KOPT-K1 (cell line): ENCODE measurements around the gene INTS11.
"Not testable (repeated sequence)": the region's sequence is repeated elsewhere in the genome, so short reads cannot be mapped to it uniquely, and the experiment has no call there.

ENCODE experiments used
- H3K27ac ChIP-seq: fragments of 200-600 bp; sonication (generic); 2 replicates; pipeline ENCODE4 v1.5.1; 2016; ENCODE audit warnings: antibody characterized with exemption, mild to moderate bottlenecking, low read depth, low read length; ENCODE audit not compliant: poor library complexity, severe bottlenecking
- H3K36me3 ChIP-seq: fragments of 200-600 bp; sonication (generic); 2 replicates; pipeline ENCODE4 v1.5.1; 2017; ENCODE audit warnings: antibody characterized with exemption, mild to moderate bottlenecking, low read length, moderate library complexity; ENCODE audit not compliant: insufficient read depth
- H3K9me3 ChIP-seq: fragments of 200-600 bp; sonication (generic); 2 replicates; pipeline ENCODE4 v1.5.1; 2017; ENCODE audit warnings: antibody characterized with exemption, low read length, mild to moderate bottlenecking; ENCODE audit not compliant: insufficient read depth, poor library complexity, severe bottlenecking

INTS11 gene

DNA sequence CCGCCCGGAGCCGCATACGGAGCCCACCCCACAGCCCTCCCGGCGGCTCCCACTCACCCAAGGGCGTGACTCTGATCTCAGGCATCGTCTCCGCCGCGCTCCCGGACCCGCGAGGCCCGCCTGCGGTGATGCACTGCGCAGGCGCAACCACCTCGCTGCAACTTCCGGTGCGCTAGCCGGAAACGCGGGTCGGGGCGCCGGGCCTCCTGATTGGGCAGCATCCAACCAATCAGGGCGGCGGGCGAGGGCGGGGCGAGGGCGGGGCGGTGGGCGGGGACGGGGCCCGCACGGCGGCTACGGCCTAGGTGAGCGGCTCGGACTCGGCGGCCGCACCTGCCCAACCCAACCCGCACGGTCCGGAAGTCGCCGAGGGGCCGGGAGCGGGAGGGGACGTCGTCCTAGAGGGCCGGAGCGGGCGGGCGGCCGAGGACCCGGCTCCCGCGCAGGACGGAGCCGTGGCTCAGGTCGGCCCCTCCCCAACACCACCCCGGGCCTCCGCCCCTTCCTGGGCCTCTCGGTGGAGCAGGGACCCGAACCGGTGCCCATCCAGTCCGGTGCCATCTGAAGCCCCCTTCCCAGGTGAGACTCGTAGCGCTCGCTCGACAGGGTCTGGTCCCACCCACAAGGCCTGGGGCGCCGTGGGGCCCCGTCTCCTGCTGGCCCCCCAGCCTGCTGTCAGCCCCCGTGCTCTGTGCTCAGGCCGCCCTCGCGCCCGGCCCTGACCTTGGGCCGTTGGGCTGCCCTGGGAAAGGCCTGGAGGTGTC, at the start of gene INTS11, which contains the start of gene CPTP:
Gene INTS11 (minus strand): TSS at position 137 of the 764 bp plus-strand sequence. CDS start 52 bp downstream, at position 85.
Gene CPTP (plus strand): TSS at position 279 of the 764 bp plus-strand sequence. CDS start 2,109 bp downstream, outside the sequence.
- Histone ChIP-seq H3K27ac (peak within 1 kb of the TSS; percentile 74), H3K9me3 (no peaks in the 10 kb centered on the region), H3K36me3 (peaks cover 22% of the 10 kb centered on the region)

DNA sequence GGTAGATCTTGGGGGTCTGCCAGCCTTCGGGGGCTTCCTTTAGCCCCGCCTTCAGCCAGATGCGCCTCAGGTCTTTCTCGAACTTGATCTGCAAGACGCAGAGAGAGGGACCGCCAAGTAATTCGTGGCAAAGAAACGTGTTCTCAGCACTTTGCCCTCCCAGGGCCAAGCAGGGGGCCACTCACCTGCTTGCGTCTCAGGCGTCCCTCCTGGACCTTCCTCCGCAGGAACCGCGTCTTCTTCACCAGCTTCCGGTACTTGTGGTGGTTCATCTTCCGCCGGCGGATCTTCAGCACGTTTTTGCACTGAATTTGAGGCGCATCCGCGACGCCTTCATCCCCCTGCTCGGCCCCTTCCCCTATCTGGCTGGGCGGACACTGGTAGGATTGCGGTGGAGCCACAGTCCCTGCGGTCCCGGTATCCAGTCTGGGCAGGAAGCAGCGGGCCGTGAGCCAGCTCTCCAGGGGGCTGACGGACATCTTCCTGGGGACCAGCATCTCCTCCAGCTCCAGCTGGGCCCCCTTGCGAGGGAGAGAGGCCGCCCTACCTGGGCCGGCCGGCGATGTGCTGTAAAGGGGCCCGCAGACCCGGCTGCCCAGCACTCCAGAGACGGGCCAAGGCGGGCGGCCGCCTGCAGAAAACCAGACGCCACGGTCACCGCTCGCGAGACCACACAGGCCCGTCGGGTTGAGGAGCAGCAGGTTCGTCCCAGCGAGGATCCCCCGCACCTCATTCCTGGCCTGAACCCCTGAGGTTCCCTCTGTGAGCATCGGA, 49.5 kb upstream of the INTS11 start:
- H3K9me3 ChIP-seq: no peaks in the 10 kb centered on the region
- peaks cover 14% of the 10 kb centered on the region; the same call in 1 of the 2 replicates for H3K36me3 ChIP-seq
- peak overlapping the region; percentile 83 for H3K27ac ChIP-seq

DNA sequence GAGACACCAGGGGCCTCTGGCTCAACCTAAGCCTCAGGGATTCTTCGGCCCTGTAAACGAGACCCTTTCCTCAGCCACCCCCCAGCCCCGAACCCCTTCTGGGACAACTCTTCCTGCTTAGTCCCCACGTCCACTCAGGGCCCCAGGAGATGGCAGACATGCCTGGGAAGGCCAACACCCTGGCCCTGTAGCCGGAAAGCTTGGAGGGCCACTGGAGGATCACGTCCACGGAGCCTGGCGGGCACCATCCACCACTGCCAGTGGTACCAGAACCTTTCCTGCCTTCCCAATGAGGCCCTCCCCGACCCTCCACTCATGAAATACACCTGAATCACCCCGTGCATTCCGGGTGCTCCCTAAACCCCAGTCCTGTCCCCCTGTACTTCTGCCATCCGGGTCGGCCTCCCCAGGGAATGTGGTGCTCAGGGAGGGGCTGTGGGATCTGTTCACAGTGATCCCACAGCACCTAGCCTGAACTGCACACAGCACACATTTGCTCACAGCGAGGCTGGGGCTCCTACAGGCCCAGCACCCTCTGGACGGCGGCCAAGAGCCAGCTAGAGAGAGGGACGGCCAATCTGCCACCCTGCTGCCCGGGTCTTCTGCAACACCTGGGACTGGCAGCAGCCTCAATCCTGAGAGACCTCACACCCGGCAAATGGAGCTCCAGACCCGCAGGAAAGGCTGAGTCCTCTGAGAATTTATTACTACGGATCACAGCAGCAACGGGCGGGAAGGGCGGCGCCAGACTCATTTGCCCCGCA, 48.8 kb upstream of the INTS11 start:
- no peaks in the 10 kb centered on the region for H3K9me3 ChIP-seq
- no peak overlapping the region for H3K27ac ChIP-seq
- peaks cover 14% of the 10 kb centered on the region; the same call in 1 of the 2 replicates for H3K36me3 ChIP-seq

DNA sequence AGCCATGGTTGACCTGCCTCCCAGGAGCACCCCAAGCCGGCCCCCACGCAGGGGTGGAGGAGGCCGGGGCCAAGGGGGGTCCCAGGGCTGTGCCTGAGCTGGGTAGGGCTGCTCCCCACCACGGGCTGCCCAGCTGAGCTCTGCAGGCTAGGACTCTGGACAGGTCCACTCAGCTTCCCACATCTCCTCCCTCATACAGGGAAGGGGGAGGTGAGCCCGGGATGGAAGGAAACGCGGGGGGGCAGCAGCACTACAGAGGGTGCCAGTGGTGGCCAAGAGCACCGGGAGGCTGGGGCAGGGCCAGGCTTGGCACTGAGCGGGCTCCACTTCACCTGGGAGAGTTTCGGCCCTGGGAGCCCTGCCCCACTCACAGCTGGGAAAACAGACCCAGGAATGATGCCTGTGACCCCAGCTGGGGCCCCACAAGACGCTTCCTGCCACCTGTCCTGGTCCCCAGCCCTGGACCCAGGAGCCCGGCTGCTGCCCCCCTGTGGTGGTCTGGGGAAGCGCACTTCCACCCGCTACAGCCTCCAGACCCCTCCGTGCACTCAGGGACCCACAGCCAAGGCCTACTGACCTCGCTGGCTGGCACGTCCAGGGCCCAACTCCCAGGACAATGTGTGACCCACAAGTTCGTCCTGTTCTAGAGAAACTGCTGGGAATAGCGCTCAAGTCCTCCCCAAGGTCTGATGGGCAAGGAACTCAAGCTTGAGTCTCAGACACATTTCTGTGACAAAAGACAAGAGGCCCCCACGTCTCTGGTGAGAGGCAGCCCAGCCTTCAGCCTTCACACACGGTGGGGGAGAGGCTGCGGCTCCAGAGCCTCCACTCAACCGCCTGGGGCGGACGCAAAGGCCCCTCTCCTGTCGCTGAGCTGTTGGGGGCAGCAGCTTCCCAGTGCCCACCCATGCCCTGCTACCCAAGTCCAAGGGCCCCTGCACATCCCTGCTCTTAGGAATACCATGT, 47.6 kb upstream of the INTS11 start:
- Histone ChIP-seq H3K9me3 (peaks cover 4% of the 10 kb centered on the region), H3K27ac (peak overlapping the region; percentile 12), H3K36me3 (peaks cover 14% of the 10 kb centered on the region; the same call in 1 of the 2 replicates)

DNA sequence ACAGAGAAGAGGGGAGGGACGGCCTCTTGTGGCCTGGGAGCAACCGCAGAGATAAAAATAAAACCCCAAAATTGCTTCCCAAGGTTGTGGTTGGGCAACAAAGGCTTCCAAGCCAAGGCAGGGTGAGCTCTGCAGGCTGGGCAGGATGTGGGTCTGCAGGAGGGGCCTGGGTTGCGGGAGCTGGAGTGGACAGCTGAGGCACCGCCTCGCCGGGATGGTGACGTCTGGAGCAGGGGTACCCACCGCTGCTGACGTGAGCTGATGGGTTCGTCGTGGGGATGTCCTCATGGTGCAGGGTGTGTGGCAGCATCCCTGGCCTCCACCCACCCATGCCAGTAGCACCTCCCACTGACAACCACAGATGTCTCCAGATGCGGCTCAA, 46.9 kb upstream of the INTS11 start:
- H3K36me3 ChIP-seq: peaks cover 14% of the 10 kb centered on the region; the same call in 1 of the 2 replicates
- peaks cover 11% of the 10 kb centered on the region for H3K9me3 ChIP-seq
- H3K27ac ChIP-seq: peak overlapping the region; percentile 12

DNA sequence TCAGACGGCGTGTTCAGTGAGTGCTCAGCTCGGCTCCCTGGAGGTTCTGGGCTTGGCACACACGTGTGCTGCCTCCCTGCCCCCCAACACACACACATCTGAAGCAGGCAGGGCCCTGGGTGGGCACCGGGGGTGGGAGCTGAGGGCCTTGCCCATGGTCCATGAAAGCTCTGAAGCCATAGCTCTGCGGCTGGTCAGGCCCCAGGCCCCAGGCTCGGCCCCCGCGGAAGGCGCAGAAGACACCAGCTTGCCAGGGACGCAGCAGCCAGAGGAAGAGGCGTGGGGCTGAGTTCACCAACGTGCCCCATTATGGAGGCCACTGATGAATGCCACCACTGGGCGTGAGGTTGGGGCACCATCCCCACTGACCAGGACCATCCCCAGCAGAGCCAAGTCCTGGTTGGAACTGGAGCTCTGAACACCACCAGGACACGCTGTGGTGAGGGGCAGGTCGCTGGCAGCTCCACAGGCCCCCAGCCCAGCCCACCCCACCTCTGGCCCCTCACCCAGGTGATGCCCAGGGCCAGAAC, 46.4 kb upstream of the INTS11 start:
- Histone ChIP-seq H3K27ac (no peak overlapping the region), H3K36me3 (peaks cover 14% of the 10 kb centered on the region; the same call in 1 of the 2 replicates), H3K9me3 (peaks cover 16% of the 10 kb centered on the region)

DNA sequence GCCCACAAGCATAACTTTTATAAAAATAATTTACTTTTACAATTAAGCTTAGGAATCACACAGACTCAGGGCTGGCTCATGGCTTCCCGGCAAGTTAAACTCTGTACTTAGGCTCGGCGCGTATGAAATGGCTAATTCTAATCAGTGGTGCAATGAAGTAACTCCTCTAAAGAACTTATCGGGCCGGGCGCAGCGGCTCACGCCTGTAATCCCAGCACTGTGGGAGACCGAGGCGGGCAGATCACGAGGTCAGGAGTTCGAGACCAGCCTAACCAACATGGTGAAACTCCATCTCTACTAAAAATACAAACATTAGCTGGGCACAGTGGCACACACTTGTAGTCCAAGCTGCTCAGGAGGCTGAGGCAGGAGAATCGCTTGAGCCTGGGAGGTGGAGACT, 45.6 kb upstream of the INTS11 start:
- H3K27ac ChIP-seq: not testable (repeated sequence)
- Histone ChIP-seq H3K36me3 (peaks cover 14% of the 10 kb centered on the region; the same call in 1 of the 2 replicates), H3K9me3 (peaks cover 17% of the 10 kb centered on the region)

DNA sequence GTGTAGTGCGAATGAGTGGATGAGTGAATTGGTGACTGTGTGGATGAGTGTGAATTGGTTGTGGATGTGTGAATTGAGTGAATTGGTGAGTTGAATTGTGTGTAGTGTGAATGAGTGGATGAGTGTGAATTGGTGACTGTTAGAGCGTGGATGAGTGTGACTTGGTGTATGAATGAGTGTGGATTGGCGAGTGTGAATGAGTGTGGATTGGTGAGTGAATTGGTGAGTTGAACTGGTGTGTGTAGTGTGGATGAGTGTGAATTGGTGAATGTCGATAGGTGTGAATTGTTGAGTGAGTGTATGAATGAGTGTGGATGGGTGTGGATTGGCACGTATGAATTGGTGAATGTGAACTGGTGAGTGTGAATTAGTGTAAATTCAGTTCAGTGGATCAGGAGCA, 42.9 kb upstream of the INTS11 start:
- Histone ChIP-seq H3K27ac (no peak overlapping the region), H3K9me3 (peaks cover 17% of the 10 kb centered on the region), H3K36me3 (peaks cover under 1% of the 10 kb centered on the region; the same call in 1 of the 2 replicates)

DNA sequence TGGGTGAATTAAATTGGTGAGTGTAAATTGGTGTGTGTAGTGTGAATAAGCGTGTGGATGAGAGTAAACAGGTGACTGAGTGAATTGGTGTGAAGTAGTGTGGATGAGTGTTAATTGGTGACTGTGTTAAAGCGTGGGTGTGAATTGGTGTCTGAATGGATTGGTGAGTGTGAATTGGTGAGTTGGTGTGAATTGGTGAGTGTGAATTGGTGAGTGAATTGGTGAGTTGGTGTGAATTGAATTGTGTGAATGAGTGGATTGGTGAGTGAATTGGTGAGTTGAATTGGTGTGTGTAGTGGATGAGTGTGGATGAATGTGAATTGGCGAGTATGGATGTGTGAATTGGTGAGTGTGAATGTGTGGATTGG, 42.2 kb upstream of the INTS11 start:
- peaks cover 17% of the 10 kb centered on the region for H3K9me3 ChIP-seq
- H3K36me3 ChIP-seq: no peaks in the 10 kb centered on the region
- no peak overlapping the region for H3K27ac ChIP-seq

DNA sequence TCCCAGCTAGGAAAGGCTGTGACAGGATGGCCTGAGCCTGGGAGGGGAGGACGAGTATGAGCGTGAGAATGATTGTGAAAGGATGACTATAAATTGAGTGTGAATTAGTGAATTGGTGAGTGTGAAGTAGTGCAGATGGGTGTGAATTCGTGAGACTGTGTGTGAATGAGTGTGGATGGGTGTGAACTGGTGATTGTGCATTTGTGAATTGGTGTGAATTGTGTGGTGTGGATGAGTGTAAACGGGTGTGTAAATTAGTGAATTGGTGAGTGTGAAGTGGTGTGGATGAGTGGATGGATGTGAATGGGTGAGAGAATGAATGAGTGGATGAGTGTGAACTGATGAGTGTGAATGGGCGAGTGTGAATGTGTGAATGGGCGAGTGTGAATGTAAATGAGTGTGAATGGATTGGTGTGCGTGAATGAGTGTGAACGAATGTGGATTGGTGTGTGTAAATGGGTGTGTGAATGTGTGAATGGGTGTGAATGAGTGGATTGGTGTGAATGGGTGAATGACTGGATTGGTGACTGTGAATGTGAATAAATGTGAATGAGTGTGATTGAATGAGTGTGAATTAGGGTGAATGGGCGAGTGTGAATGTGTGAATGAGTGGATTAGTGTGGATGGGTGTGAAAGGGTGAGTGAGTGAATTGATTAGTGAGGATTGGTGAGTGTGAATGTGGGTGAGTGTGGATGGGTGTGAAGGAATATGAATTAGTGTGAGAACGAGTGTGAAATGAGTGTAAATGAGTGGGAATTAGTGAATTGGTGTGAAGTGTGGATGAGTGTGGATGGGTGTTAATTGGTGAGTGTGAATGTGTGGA, 41.6 kb upstream of the INTS11 start:
- Histone ChIP-seq H3K27ac (no peak overlapping the region), H3K9me3 (peaks cover 17% of the 10 kb centered on the region)

DNA sequence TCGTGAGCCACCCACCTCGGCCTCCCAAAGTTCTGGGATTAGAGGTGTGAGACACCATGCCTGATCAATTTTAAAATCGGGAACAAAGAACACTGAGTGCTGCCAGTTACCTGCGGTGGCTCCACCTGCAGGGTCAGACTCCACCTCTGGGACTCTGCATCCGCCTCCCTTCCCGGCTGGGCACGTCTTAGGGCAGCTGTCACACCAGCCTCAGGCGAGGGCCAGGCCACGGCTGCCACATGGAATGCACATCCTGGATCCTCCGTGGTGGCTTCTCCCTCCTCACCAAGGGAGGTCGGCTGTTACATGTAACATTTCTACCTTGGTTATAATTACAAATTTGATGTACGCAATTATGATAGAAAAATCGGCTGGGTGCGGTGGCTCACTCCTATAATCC, 39.8 kb upstream of the INTS11 start:
- H3K36me3 ChIP-seq: no peaks in the 10 kb centered on the region
- peaks cover 17% of the 10 kb centered on the region for H3K9me3 ChIP-seq
- no peak overlapping the region for H3K27ac ChIP-seq

More for the DNA sequence above, 41.6 kb upstream of the INTS11 start:
- H3K36me3 ChIP-seq: no peaks in the 10 kb centered on the region

DNA sequence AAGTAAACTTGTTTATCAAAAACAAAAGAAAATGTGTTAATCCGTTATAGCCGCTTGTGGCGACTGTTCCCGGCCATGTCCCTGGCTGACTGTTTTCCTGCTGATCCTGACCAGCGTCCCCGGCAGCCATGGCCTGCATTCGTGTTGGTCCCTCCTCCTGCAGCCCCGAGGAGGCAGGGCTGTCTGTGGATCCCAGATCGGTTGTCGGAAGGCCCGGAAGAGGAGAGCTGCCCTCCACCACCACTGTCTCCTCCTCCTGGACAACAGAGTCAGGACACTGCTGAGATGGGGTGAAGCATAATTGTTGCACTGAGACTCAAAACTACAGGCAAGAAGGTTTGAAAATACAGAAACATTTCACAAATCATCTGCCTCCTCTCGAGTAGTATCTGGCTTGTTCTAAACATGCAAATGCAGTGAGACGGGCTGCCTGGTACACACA, 37.5 kb upstream of the INTS11 start:
- H3K27ac ChIP-seq: no peak overlapping the region
- H3K36me3 ChIP-seq: no peaks in the 10 kb centered on the region
- peaks cover 12% of the 10 kb centered on the region for H3K9me3 ChIP-seq
